Neuronal stem cell (in vitro differentiated cells): ENCODE data around the gene NEK5.
"Not testable (repeated sequence)": the region's sequence is repeated elsewhere in the genome, so short reads cannot be mapped to it uniquely, and the experiment has no call there.

ENCODE experiments used
- DNase-seq: peaks from one replicate; pipeline ENCODE4 v3.0.0-alpha.2; 2013; ENCODE audit warnings: low spot score
- H2AFZ ChIP-seq: one replicate; pipeline ENCODE4 v1.6.1; 2013; ENCODE audit warnings: mild to moderate bottlenecking, low read length, inconsistent platforms
- H2AK5ac ChIP-seq: 2 replicates; pipeline ENCODE4 v1.6.1; 2013; ENCODE audit warnings: low read depth, mild to moderate bottlenecking, inconsistent platforms, low read length, moderate library complexity, mixed read lengths
- H2BK120ac ChIP-seq: 2 replicates; pipeline ENCODE4 v1.6.1; 2013; ENCODE audit warnings: low read depth, mild to moderate bottlenecking, inconsistent platforms, low read length, moderate library complexity, mixed read lengths
- H2BK12ac ChIP-seq: one replicate; pipeline ENCODE4 v1.6.1; 2013; ENCODE audit warnings: low read length, inconsistent platforms
- H2BK15ac ChIP-seq: 2 replicates; pipeline ENCODE4 v1.6.1; 2013; ENCODE audit warnings: mild to moderate bottlenecking, low read length, inconsistent platforms, mixed read lengths
- H2BK5ac ChIP-seq: one replicate; pipeline ENCODE4 v1.6.1; 2013; ENCODE audit warnings: inconsistent platforms, mild to moderate bottlenecking, low read length, moderate library complexity
- H3K14ac ChIP-seq: one replicate; pipeline ENCODE4 v1.6.1; 2013; ENCODE audit warnings: low read length, inconsistent platforms
- H3K18ac ChIP-seq: 2 replicates; pipeline ENCODE4 v1.6.1; 2013; ENCODE audit warnings: low read length, inconsistent platforms
- H3K23ac ChIP-seq: 2 replicates; pipeline ENCODE4 v1.6.1; 2013; ENCODE audit warnings: low read depth, mild to moderate bottlenecking, mixed read lengths, low read length, inconsistent platforms; ENCODE audit not compliant: poor library complexity
- H3K27ac ChIP-seq: replicated peaks from 3 replicates; pipeline ENCODE4 v1.5.1; 2013; ENCODE audit warnings: low read length, inconsistent platforms
- H3K27me3 ChIP-seq, 3 experiments: 2 replicates each; pipeline ENCODE4 v1.6.1; 2013; ENCODE audit warnings: low read length in 3 of 3, mild to moderate bottlenecking in 2 of 3, inconsistent platforms in 1 of 3, low read depth in 1 of 3, mixed read lengths in 1 of 3, moderate library complexity in 1 of 3; ENCODE audit not compliant: control insufficient read depth in 3 of 3, insufficient read depth in 3 of 3
- H3K36me3 ChIP-seq, 2 donors: replicated peaks in 1 of 2; 2 replicates each; pipeline ENCODE4 v1.6.1; 2013; ENCODE audit warnings: low read length in 2 of 2; ENCODE audit not compliant: control insufficient read depth in 2 of 2, insufficient read depth in 2 of 2
- H3K4ac ChIP-seq: 2 replicates; pipeline ENCODE4 v1.6.1; 2013; ENCODE audit warnings: inconsistent platforms, mild to moderate bottlenecking, low read length, moderate library complexity
- H3K4me1 ChIP-seq, 2 donors: 1 replicate in 1 of 2; 2 replicates in 1 of 2; pipeline ENCODE4 v1.6.1; 2013; ENCODE audit warnings: low read length in 2 of 2, low read depth in 1 of 2; ENCODE audit not compliant: control insufficient read depth in 2 of 2, insufficient read depth in 1 of 2
- H3K4me2 ChIP-seq: one replicate; pipeline ENCODE4 v1.6.1; 2013; ENCODE audit warnings: mild to moderate bottlenecking, low read length, inconsistent platforms; ENCODE audit not compliant: insufficient read depth, poor library complexity, severe bottlenecking
- H3K4me3 ChIP-seq, 2 donors: 2 replicates each; pipeline ENCODE4 v1.5.1; 2013; ENCODE audit warnings: low read length in 2 of 2, mild to moderate bottlenecking in 2 of 2, inconsistent platforms in 1 of 2, moderate library complexity in 1 of 2
- H3K79me1 ChIP-seq: one replicate; pipeline ENCODE4 v1.6.1; 2013; ENCODE audit warnings: low read depth, mild to moderate bottlenecking, inconsistent platforms, low read length, moderate library complexity
- H3K9ac ChIP-seq: one replicate; pipeline ENCODE4 v1.6.1; 2013; ENCODE audit warnings: mild to moderate bottlenecking, low read depth, low read length, inconsistent platforms; ENCODE audit not compliant: poor library complexity
- H3K9me3 ChIP-seq, 2 donors: replicated peaks in 1 of 2; 2 replicates each; pipeline versions ENCODE3 to v1.6.1; 2013; ENCODE audit warnings: low read length in 2 of 2, mild to moderate bottlenecking in 2 of 2, inconsistent platforms in 1 of 2, low read depth in 1 of 2, mixed read lengths in 1 of 2, moderate library complexity in 1 of 2; ENCODE audit not compliant: control insufficient read depth in 2 of 2, insufficient read depth in 1 of 2
- H4K8ac ChIP-seq: one replicate; pipeline ENCODE4 v1.6.1; 2013; ENCODE audit warnings: low read depth, mild to moderate bottlenecking, inconsistent platforms, low read length, moderate library complexity
- H4K91ac ChIP-seq: one replicate; pipeline ENCODE4 v1.6.1; 2013; ENCODE audit warnings: low read length, low read depth, mild to moderate bottlenecking, inconsistent platforms; ENCODE audit not compliant: poor library complexity
- WGBS, 2 donors: extraction: QIAGEN DNeasy Blood & Tissue Kit; methylation state at CpG; one replicate each; pipeline ENCODE4 v1.1.7; 2013; ENCODE audit warnings: missing lambda C conversion rate in 2 of 2, mixed read lengths in 1 of 2; ENCODE audit not compliant: insufficient read length in 2 of 2, insufficient replicate concordance in 1 of 2; ENCODE audit errors: extremely low coverage in 2 of 2; 5-methylcytosine and 5-hydroxymethylcytosine counted together

The NEK5 gene

GRCh38 chr13:52104624-52105023 lies 24.2 kb downstream of the NEK5 start:
- H3K4me1 ChIP-seq, result no peaks in the 10 kb centered on the region
- H2BK12ac ChIP-seq, result no peak overlapping the region
- H3K27me3 ChIP-seq, result no peaks in the 10 kb centered on the region
- H3K18ac ChIP-seq, result no peak overlapping the region
- H3K36me3 ChIP-seq, result no peaks in the 10 kb centered on the region
- no peak overlapping the region for H2AFZ ChIP-seq
- H3K9ac ChIP-seq, result no peak overlapping the region
- no peak overlapping the region for H2BK5ac ChIP-seq
- no CpG with 5 or more reads among the region's 1 CpG for WGBS, 2 donors
- no peak overlapping the region for H3K4me3 ChIP-seq
- no peak overlapping the region for H3K4me2 ChIP-seq
- H2BK15ac ChIP-seq, result no peak overlapping the region
- no peak overlapping the region for H3K23ac ChIP-seq
- H4K91ac ChIP-seq, result no peak overlapping the region
- no peak overlapping the region for H2BK120ac ChIP-seq
- no peaks in the 10 kb centered on the region for H3K79me1 ChIP-seq
- H3K27ac ChIP-seq, result no peak overlapping the region
- H4K8ac ChIP-seq, result no peak overlapping the region
- DNase-seq, result no peak
- H2AK5ac ChIP-seq, result no peak overlapping the region
- H3K14ac ChIP-seq, result no peak overlapping the region
- no peaks in the 10 kb centered on the region for H3K9me3 ChIP-seq
- no peak overlapping the region for H3K4ac ChIP-seq

GRCh38 chr13:52103386-52103785 lies 25.5 kb downstream of the NEK5 start:
- no peak overlapping the region for H3K27ac ChIP-seq
- H2BK12ac ChIP-seq, result no peak overlapping the region

GRCh38 chr13:52102423-52102822 lies 26.4 kb downstream of the NEK5 start:
- not testable (repeated sequence) for H3K27ac ChIP-seq, H3K36me3 ChIP-seq, DNase-seq, H3K9ac ChIP-seq, H2BK15ac ChIP-seq, H3K4me2 ChIP-seq, H3K4me3 ChIP-seq, H3K9me3 ChIP-seq, H2AK5ac ChIP-seq, H4K91ac ChIP-seq, H2AFZ ChIP-seq, H3K27me3 ChIP-seq, H3K23ac ChIP-seq, H3K79me1 ChIP-seq, H2BK120ac ChIP-seq, H3K14ac ChIP-seq, H4K8ac ChIP-seq, H3K4ac ChIP-seq, H2BK5ac ChIP-seq, H3K18ac ChIP-seq, H2BK12ac ChIP-seq, H3K4me1 ChIP-seq
- WGBS, 2 donors, result no CpG with 5 or more reads among the region's 3 CpGs

More at GRCh38 chr13:52103386-52103785, 25.5 kb downstream of the NEK5 start:
- H3K4me3 ChIP-seq, result no peak overlapping the region
- H3K4me2 ChIP-seq, result no peak overlapping the region
- H2AFZ ChIP-seq, result no peak overlapping the region
- H3K14ac ChIP-seq, result no peak overlapping the region
- H4K8ac ChIP-seq, result no peak overlapping the region
- no peak overlapping the region for H2AK5ac ChIP-seq
- H2BK5ac ChIP-seq, result no peak overlapping the region
- H3K27me3 ChIP-seq, result no peaks in the 10 kb centered on the region
- no peak overlapping the region for H2BK120ac ChIP-seq
- no peak overlapping the region for H3K4ac ChIP-seq
- WGBS, 2 donors, result no CpG with 5 or more reads among the region's 5 CpGs
- no peak overlapping the region for H2BK15ac ChIP-seq
- H3K79me1 ChIP-seq, result no peaks in the 10 kb centered on the region
- H4K91ac ChIP-seq, result no peak overlapping the region
- no peak overlapping the region for H3K9ac ChIP-seq
- H3K4me1 ChIP-seq, result no peaks in the 10 kb centered on the region
- H3K9me3 ChIP-seq, result no peaks in the 10 kb centered on the region
- no peaks in the 10 kb centered on the region for H3K36me3 ChIP-seq
- no peak for DNase-seq
- H3K23ac ChIP-seq, result no peak overlapping the region
- H3K18ac ChIP-seq, result no peak overlapping the region

GRCh38 chr13:52097197-52097596 lies 31.7 kb downstream of the NEK5 start:
- H3K4me2 ChIP-seq, result no peak overlapping the region
- H3K27me3 ChIP-seq, result peaks cover 0 to 5% (median 0%) of the 10 kb centered on the region in 3 experiments
- H3K79me1 ChIP-seq, result no peaks in the 10 kb centered on the region
- no peak overlapping the region for H3K14ac ChIP-seq
- H3K4ac ChIP-seq, result no peak overlapping the region
- no peak overlapping the region for H2BK120ac ChIP-seq
- H2BK5ac ChIP-seq, result no peak overlapping the region
- no peak for DNase-seq
- H4K8ac ChIP-seq, result no peak overlapping the region
- H2BK15ac ChIP-seq, result no peak overlapping the region
- H3K36me3 ChIP-seq, result no peaks in the 10 kb centered on the region
- WGBS, 2 donors, result no CpG with 5 or more reads among the region's 5 CpGs
- H3K4me3 ChIP-seq, result no peak overlapping the region
- H3K27ac ChIP-seq, result no peak overlapping the region
- no peak overlapping the region for H2AFZ ChIP-seq
- H3K9me3 ChIP-seq, result no peaks in the 10 kb centered on the region
- H3K9ac ChIP-seq, result no peak overlapping the region
- no peak overlapping the region for H4K91ac ChIP-seq
- H2BK12ac ChIP-seq, result no peak overlapping the region
- no peaks in the 10 kb centered on the region for H3K4me1 ChIP-seq
- H2AK5ac ChIP-seq, result no peak overlapping the region
- H3K18ac ChIP-seq, result no peak overlapping the region
- H3K23ac ChIP-seq, result no peak overlapping the region
